Fibroblast of villous mesenchyme (primary cell): ENCODE results near the gene VSTM5. TPM values are rescaled to one million over a fixed set of nuclear protein-coding genes. Genes with fewer than 3 reads are reported as not detected.
"Not testable (repeated sequence)": the region's sequence is repeated elsewhere in the genome, so short reads cannot be mapped to it uniquely, and the experiment has no call there.

Experiments
- DNase-seq: peaks from one replicate; pipeline ENCODE4 v3.0.0-alpha.2; 2010; ENCODE audit warnings: low read depth
- H3K4me3 ChIP-seq: 2 replicates; pipeline ENCODE4 v1.5.1; 2011; ENCODE audit warnings: low read depth, mild to moderate bottlenecking, low read length
- CTCF ChIP-seq: IDR thresholded peaks from 2 replicates; pipeline ENCODE4 v1.5.1; 2012; ENCODE audit warnings: low read depth, mild to moderate bottlenecking, low read length; ENCODE audit not compliant: insufficient read depth
- total RNA-seq: library from RNA; depleted of rRNA; stranded (reverse); fragments of >200 nt; gene quantifications from 2 replicates; pipeline ENCODE4 v1.2.3, GENCODE V29; 2012

Gene VSTM5
- total RNA-seq, 1 donor, result 0.86 TPM

GRCh38 chr11:93870616-93871015 lies 20.2 kb upstream of the VSTM5 start:
- DNase-seq, result no peak
- TF ChIP-seq CTCF, result no peak
- H3K4me3 ChIP-seq, result no peak overlapping the region

- H3K4me3 ChIP-seq, result no peak overlapping the region
- no peak for DNase-seq
- TF ChIP-seq CTCF, result no peak
Measured at GRCh38 chr11:93869830-93870229, 19.4 kb upstream of the VSTM5 start.

GRCh38 chr11:93868404-93868803 lies 18.0 kb upstream of the VSTM5 start:
- not testable (repeated sequence) for H3K4me3 ChIP-seq, DNase-seq
- TF ChIP-seq CTCF, result peak; percentile 20

- no peak for DNase-seq
- TF ChIP-seq CTCF, result no peak
- no peak overlapping the region for H3K4me3 ChIP-seq
Measured at GRCh38 chr11:93861808-93862207, 11.4 kb upstream of the VSTM5 start.

- TF ChIP-seq CTCF, result no peak
- H3K4me3 ChIP-seq, result no peak overlapping the region
- no peak for DNase-seq
Measured at GRCh38 chr11:93858121-93858775, 7.8 kb upstream of the VSTM5 start.

- H3K4me3 ChIP-seq, result no peak overlapping the region
- TF ChIP-seq CTCF, result no peak
- DNase-seq, result no peak
Measured at GRCh38 chr11:93857413-93858120, 7.1 kb upstream of the VSTM5 start.
